Daoy (cell line): Measurements from ENCODE around the gene GBA3. TPM values are rescaled to one million over a fixed set of nuclear protein-coding genes. Genes with fewer than 3 reads are reported as not detected.
A peak's percentile ranks its signal among the peaks of the same experiment; 100 is the strongest.

Source experiments
- DNase-seq: peaks from one replicate; pipeline ENCODE4 v3.0.0-alpha.2; 2015; ENCODE audit warnings: low read depth
- total RNA-seq: library from RNA; depleted of rRNA; stranded (reverse); fragments of >200 nt; shearing (Covaris generic); gene quantifications from 2 replicates; pipeline ENCODE4 v1.2.3, GENCODE V29; 2014

The GBA3 gene
- total RNA-seq, 1 experiment from 2014 or later: not detected

DNA sequence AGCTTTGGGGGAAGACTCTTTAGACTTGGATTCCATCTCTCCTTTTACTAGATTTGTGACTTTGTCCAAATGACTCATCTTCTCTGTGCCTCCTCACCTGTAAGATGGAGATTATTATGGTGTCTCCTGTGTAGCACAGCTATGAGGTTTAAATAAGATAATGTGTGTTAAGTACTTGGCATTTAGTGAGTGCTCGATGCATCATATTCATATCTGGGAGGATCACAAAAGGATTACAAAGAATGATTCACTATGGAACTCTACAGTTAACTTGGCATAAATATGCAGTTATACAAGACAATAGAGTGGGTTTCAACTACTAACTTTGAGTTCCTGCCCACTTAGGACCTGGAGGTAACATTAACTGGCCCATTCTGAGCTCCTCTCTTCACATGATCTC is 2.3 kb downstream of the GBA3 start:
- no peak for DNase-seq

DNA sequence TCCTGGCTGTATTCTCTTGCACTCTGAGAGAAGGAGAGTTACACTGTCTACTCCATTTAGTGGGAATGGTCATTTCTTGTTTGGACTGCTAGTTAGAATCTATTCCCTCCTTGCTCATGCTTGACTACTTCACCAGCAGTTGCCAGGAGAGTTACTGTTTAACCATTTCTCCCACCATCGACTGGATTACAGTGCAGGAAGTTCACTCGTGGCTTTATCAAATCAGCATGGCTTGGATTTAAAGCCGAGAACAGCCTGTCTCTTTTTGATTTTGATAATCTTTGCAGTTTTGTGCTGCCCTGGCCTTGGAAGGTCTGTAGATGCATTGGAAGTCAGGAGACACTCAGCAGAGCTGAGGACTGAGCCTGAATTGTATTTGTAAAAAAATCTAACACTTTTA is 3.2 kb downstream of the GBA3 start:
- no peak for DNase-seq

DNA sequence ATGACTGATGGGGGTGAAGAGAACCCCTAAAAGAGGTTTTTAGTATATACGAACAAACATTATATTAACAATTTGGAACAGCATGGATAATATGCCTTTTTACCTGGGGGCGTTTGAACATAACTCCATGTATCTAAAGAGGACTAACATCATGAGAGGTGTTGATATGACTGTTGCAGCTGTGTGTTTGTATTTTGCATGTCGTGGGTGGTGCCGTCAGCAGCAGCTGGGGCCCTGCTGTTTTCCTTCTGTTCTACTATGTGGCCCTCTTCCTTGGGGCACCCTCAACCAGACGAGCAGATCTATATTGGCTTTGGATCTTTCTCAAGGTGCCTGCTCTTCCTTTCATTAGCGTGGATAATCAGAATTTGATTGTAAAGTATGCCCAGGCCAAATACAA is 11.2 kb downstream of the GBA3 start:
- no peak for DNase-seq

GRCh38 chr4:22707390-22707789 is 14.7 kb downstream of the GBA3 start:
- no peak for DNase-seq

DNA sequence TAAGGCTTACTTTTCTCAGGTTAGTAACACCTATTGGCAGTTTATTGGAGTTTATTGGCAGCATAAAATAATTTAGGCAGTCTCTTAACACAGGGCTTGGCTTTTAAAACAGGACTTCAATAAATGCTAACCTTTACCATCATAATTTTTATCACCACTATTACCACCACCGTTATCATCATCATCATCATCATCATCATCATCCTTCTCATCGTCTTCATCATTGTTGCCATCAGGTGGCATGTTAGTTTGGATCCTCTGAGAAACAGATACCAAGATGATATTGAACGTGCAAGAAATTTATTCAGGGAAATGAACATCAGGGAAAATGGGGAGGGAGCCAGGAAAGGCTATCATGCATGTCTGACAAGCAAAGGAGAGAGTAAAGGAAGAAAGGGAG is 16.2 kb downstream of the GBA3 start:
- DNase-seq: no peak

GRCh38 chr4:22712105-22712504 is 19.4 kb downstream of the GBA3 start:
- no peak for DNase-seq

GRCh38 chr4:22712529-22712928 is 19.8 kb downstream of the GBA3 start:
- no peak for DNase-seq

DNA sequence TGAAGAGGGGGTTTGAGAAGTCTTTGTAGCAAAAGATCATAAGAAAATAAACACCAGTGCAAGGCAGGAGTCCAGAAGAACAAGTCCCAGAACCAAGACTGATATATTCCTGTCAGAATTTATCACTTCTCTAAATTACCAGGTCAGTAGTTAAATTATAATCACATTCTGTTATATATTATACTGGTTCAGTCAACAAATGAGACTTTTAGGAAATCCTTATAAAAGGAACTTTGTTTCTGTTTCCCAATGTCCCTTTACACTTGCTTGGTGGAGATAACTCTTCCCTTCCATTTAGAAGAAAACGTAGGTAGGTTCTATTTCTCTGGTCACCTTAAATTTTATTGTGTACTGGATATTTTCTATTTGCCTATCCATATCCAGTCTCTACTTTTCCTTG is 21.1 kb downstream of the GBA3 start:
- no peak for DNase-seq

DNA sequence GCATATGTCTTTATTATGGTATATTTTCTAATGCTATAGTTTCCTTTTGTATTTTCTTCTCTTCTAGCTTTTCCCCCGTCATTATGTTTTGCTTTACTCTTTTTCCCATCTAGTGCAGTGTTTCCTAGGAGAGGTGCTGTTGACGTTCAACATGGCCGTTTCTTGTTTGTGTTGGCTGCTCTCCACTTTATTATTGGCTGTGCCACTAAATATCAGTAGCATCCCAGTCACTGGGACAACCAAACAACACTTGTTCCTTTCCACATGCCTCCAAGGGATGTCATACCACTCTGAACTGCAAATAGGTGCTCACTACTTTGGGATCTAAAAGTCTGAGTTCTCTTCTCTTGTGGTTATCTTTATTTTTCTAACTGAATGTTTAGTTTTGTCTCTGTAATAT is 26.5 kb downstream of the GBA3 start:
- no peak for DNase-seq

DNA sequence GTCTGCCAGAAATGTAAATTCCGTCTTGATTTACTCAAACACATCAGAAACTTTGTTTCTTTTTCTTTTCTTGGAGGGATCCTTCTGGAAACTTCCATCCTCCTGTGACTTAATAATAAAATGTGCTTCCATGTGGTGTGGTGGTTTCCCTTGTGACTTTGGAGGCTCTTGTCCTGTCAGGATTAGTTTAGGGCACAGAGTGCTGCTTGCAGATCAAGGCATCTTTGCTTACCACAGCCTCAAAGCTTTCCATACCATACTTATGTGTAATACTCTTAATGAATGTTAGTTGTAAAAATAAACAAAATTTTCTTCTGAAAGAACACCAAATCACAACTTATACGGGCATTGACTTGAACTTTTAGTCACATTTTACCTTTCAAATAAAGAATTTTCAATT is 27.4 kb downstream of the GBA3 start:
- DNase-seq: no peak

GRCh38 chr4:22721204-22721603 is 28.5 kb downstream of the GBA3 start:
- DNase-seq: no peak

DNA sequence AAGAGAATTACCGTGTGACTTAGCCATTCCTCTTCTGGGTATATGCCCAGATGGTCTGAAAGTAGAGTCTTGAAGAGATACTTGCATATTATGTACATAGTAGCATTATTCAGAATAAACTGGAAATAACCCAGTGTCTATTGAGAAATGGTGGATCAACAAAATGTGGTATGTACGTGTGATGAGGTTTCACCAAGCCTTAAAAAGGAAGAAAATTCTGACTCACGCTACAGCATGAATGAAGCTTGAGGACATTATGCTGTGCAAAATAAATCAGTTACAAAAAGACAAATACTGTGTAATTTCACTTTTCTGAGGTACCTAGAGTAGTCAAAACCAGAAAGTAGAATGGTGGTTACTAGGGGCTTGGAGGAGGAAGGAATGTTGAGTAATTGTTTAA is 37.3 kb downstream of the GBA3 start:
- no peak for DNase-seq

GRCh38 chr4:22733816-22734215 is 41.1 kb downstream of the GBA3 start:
- DNase-seq: no peak

DNA sequence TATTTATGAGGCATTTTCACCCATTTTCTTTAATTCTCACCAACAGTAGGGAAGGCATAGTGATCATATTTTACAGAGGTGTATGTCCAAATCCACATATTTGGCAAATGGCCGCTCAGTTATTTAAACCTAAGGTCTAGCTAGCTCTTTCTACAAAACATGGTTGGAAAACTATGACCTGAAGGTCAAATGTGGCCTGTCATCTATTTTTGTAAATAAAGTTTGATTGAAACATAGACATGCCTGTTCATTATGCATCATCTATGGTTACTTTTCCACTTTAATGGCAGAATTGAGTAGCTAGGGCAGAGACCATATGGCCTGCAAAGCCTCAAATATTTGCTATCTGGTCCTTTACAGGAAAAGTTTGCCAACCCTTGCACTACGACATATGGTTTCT is 44.2 kb downstream of the GBA3 start:
- no peak for DNase-seq

DNA sequence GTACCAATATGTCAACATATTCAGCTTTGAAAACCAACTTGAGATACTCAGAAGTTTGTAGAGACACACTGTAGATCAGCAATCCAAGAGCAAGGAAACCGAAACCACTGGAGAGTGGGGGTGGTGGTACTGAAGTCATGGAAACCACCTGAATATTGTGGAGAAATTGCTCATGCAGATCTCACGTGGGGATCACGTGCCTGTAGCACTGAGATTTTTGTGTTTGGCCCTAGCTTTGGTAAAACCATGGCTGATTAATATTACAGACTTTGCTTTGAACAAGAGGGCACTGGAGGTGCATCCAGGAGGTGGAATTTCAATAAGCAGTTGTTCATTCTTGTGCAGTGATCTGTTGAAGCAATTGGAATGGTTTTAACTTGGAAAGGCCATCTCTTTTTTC is 47.2 kb downstream of the GBA3 start:
- peak; percentile 6 for DNase-seq

GRCh38 chr4:22741744-22742143 is 49.0 kb downstream of the GBA3 start:
- DNase-seq: no peak

- no peak for DNase-seq
These were observed 50.6 kb downstream of the GBA3 start for GRCh38 chr4:22743290-22743689.

GRCh38 chr4:22744478-22745062 is 51.8 kb downstream of the GBA3 start:
- no peak for DNase-seq

GRCh38 chr4:22745234-22745633 is 52.5 kb downstream of the GBA3 start:
- DNase-seq: no peak

DNA sequence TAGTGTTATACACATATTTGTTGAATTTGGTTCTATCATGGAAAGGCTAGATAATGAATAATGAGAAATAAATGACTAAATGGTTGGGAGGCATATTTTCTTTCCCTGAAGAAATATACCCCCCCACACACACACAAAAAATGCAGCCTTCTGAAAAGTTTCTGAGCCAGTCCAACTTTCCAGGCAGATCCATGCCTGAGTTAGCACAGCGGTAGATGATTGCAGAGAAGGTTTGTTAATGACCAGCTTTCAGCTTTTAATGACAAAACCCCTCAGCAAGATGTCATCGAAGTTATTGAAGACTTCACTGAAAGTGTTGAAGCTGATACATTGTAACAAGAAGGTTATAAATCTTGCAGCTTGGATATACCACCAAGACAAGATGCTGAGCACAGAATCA is 61.4 kb downstream of the GBA3 start:
- DNase-seq: no peak

GRCh38 chr4:22762548-22762947 is 69.8 kb downstream of the GBA3 start:
- DNase-seq: no peak

GRCh38 chr4:22764183-22764582 is 71.4 kb downstream of the GBA3 start:
- DNase-seq: no peak

- no peak for DNase-seq
These were observed 73.3 kb downstream of the GBA3 start for GRCh38 chr4:22766068-22766467.

DNA sequence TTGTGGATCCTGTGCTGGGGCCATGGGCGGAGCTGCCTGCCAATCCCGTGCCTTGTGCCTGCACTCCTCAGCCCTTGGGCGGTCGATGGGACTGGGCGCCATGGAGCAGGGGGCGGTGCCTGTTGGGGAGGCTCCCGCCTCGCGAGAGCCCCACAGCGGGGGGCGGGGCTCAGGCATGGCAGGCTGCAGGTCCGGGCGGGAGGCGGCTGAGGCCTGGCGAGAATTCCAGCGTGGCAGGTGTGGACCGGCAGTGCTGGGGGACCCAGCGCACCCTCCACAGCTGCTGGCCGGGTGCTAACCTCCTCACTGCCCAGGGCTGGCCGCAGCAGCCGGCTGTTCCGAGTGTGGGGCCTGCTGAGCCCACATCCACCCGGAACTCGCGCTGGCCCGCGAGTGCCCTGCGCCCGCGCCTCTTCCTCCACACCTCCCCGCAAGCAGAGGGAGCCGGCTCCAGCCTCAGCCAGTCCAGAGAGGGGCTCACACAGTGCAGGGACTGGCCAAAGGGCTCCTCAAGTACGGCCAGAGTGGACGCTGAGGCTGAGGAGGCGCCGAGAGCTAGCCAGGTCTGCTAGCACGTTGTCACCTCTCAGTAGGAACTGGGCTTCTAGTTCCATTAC is 85.9 kb downstream of the GBA3 start:
- DNase-seq: peak; percentile 3
